GM12865 (cell line): ENCODE measurements around the gene BRPF3.

ENCODE experiments used
- DNase-seq: peaks from one replicate; pipeline ENCODE4 v3.0.0; 2010; ENCODE audit warnings: low read depth
- H3K4me3 ChIP-seq: 2 replicates; pipeline ENCODE4 v1.5.1; 2011; ENCODE audit warnings: mild to moderate bottlenecking, low read depth, low read length, control low read depth
- CTCF ChIP-seq: IDR thresholded peaks from 2 replicates; pipeline ENCODE4 v1.5.1; 2011; ENCODE audit warnings: low read length, control low read depth, low read depth, inconsistent platforms; ENCODE audit not compliant: insufficient read depth; ENCODE audit errors: missing control alignments

The BRPF3 gene

GRCh38 chr6:36180126-36180525, 16.4 kb upstream of the BRPF3 start:
- TF ChIP-seq CTCF = no peak
- no peak overlapping the region for H3K4me3 ChIP-seq
- DNase-seq = no peak

- H3K4me3 ChIP-seq = no peak overlapping the region
- DNase-seq = no peak
- TF ChIP-seq CTCF = no peak
Observed at GRCh38 chr6:36184311-36184710, 12.2 kb upstream of the BRPF3 start.

- H3K4me3 ChIP-seq = no peak overlapping the region
- TF ChIP-seq CTCF = no peak
- DNase-seq = no peak
Observed at GRCh38 chr6:36186199-36186598, 10.3 kb upstream of the BRPF3 start.

- TF ChIP-seq CTCF = no peak
- DNase-seq = no peak
Observed at GRCh38 chr6:36187446-36187845, 9.1 kb upstream of the BRPF3 start.

GRCh38 chr6:36195471-36196112, 952 bp upstream of the BRPF3 start:
- DNase-seq = no peak
- no peak for TF ChIP-seq CTCF
- H3K4me3 ChIP-seq = peak overlapping the region; percentile 88

More at GRCh38 chr6:36187446-36187845, 9.1 kb upstream of the BRPF3 start:
- H3K4me3 ChIP-seq = no peak overlapping the region

GRCh38 chr6:36196880-36197548, 470 bp downstream of the BRPF3 start:
- no peak for TF ChIP-seq CTCF
- peak; percentile 99 for DNase-seq
- peak overlapping the region; percentile 88 for H3K4me3 ChIP-seq

GRCh38 chr6:36197739-36198221, 1.2 kb downstream of the BRPF3 start:
- TF ChIP-seq CTCF = no peak
- peak overlapping the region; percentile 88 for H3K4me3 ChIP-seq
- peak; percentile 30 for DNase-seq
